GM18520 (cell line): Measurements from ENCODE around the gene POLR1C.
"Not testable (repeated sequence)": the region's sequence is repeated elsewhere in the genome, so short reads cannot be mapped to it uniquely, and the experiment has no call there.

ENCODE experiments used
- ATAC-seq: cut with Tn5 transposase; IDR thresholded peaks from one replicate; pipeline ENCODE4 v1.9.1; 2021; ENCODE audit not compliant: unreplicated experiment

The POLR1C gene

DNA sequence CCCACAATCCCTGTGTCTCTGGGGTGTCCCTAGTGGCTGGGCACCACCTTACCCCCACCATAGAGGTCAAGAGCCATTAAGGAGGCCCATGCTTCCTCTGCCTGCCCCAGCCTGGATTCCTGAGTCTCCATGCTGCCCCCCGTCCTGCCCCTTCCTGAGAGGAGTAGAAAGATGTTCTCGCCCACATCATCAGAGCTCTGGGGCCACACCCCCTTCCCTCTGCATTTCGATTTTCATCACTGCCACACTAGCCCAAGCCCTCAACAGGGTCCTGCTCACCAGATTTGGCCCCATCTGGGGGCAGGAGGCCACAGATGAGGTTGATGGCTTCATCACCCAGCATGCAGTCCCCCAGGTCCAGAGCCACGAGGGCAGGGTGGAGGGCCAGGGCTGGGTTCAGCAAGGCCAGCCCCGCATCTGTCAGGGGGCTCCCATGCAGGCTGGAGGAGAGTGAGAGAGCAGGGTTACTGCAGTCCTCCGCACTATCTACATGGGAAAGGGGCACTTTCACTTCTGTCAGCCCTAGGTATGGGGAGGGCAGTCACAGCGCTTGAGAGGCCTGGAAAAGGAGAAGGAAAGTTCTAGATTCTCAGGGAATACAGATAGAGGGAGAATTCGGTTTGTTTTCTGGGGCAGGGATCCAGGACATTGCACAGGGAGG, 8.3 kb upstream of the POLR1C start:
- ATAC-seq = no peak

DNA sequence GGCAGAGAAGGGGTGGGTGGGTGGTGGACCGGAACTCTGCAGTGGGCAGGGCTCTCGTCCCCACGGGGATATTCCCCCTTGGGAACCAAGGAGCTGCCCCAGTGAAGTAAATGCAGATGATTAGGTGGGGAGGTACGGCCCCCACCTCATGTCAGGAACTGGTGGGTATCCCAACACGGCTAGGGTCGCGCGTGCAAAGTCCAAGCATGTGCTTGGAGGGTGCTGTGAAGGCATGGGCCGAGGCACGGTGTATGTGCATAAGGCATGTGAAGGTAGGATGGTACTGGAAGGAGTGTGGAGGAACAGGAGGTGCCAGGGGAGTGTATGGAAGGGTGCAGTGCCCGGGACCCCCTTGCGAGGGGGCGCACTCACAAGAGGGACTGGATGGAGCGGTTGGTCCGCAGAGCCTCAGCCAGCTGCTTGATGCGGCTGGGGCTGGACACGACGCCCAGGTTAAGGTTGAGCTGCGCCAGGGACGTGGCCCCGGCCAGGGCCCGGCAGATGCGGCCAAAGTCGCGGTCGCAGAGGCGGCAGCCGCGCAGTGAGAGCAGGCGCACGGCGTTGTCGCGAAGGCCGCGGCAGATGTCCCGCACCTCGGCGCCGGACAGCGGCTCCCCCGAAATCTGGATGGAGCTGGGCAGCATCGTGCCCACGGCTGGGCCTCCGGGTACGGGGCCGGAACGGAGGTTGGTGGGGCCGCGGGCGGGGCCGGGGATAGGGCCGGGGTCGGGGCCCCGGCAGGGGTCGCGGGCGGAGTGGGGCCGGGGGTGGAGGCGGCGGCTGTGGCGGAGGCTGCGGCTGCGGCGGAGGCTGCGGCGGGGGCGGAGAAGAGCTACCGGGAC, 7.5 kb upstream of the POLR1C start:
- no peak for ATAC-seq

DNA sequence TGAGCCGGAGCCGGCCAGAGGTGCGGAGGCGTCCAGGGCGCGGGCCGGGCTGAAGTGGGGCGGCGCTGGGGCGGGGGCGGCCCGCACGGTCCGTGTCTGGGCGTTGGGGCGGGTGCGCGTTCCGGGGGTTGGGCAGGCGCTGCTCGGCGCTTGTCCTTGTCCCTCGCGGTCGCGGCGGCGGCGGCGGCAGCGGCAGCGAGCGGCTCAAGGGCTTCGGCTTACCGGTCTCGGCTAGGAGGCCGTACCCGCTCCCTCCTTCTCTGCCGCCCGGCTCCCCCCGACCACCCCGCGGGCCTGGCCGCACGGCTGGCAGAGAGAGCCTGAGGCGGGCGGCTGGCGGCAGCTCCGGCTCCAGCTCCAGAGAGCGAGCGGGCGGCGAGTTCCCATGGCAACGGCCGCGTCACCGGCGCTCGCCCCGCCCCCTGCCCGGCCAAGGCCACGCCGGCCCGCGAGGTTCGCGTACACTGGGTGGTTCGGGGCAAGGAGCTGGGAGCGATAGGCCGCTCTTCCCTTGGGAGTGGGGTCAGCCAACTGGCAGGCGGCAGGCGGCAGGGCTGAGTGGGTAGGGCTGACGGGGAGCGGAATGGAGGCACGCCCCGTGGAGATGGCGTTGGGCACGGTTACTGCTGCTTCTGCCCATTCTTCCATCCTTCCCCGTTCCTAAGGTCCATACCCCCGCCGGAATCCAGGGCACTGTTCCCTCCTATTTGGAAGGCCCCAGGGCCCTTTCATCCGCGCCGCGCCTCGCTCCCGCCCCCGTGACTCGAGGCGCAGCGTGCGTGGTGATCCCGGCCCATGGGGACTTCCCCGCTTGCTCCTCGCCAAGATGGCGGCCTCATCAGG, 6.7 kb upstream of the POLR1C start, which contains the start of gene LRRC73:
TSS of gene LRRC73 (minus strand) at position 363 of the 843 bp plus-strand sequence. CDS start 561 bp downstream, outside the sequence.
- peak; percentile 54 for ATAC-seq

GRCh38 chr6:43510827-43511163, 6.1 kb upstream of the POLR1C start:
- no peak for ATAC-seq

DNA sequence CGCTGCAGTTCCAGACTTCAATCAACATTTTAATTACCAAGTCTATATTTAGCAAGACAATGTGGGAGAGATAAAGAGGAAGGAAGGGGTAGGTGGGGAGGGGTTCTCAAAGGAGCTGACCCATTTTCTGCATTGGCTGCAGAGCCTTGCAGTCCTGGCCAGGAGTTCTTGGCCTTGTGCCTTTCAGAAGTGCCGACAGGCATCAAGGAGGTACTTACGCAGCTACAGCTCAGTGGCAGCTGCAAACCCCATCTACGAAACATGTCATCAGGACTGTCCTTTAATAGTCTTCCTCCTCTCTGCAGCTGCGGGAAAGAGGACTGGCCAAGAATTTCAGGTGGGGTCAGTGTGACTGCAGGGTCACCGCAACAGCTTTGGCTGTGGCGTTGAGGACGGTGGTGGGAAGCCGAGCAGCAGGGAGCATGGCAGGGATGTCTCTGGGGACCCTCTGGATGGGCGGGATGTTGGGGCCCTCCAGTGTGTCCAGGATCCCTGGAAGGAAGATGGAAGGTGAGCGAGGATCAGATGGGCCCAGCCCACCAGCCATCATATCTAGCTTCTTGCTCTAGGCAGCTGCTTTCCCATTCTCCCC, 5.0 kb upstream of the POLR1C start:
- no peak for ATAC-seq

- ATAC-seq = no peak
Observed at GRCh38 chr6:43515808-43516207, 1.1 kb upstream of the POLR1C start.

GRCh38 chr6:43516367-43516696, 557 bp upstream of the POLR1C start:
- no peak for ATAC-seq

GRCh38 chr6:43517505-43518357, 842 bp downstream of the POLR1C start:
- ATAC-seq = no peak

DNA sequence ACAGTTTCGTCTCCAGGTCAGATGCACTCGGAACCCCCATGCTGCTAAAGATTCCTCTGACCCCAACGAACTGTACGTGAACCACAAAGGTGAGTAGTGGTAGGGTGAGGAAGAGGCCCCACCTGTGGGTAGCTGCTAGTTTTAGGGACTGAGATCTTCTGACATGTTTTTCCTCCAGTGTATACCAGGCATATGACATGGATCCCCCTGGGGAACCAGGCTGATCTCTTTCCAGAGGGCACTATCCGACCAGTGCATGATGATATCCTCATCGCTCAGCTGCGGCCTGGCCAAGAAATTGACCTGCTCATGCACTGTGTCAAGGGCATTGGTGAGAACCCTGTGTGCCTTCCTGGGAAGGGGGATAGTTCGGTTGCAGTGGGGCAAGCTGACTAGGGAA, 3.2 kb downstream of the POLR1C start:
- no peak for ATAC-seq

DNA sequence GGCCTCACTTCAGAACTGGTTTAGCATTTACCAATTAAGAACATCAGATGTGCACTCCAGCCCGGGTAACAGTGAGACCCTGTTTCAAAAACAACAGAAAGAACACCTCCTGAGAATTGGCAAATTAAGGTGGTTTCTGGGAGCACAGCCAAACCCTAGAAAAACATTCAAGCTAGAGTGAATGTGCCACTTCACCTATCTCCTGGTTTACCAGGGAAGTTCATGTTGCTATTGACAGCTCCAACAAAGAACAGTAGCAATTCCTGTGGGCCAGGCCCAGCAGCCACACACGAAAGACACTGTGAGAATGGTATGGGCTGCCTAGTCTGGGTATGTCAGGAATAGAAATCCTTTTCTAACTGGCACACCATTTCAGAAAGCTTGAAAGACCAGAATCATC, 4.9 kb downstream of the POLR1C start:
- ATAC-seq = no peak

- no peak for ATAC-seq
Observed at GRCh38 chr6:43522547-43523261, 5.8 kb downstream of the POLR1C start.

DNA sequence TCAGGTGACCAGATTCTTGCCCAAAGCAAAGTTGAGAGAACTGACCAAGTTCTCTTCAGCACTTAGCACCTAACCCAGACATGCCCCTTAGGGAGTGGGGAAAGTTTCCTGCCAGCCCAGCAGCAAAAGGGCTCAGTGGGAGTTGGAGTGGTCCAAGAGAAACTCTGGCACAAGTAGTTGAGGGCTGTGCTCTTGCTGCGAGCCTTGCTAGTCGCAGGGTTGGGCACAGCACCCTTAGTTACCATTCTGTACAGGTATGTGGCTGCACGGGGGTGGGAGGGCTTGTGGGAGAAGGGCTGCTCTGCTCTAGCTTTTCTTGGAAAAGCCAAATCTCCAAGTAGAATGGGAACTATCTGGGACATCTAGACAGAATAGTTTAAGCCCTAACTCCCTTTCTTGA, 6.4 kb downstream of the POLR1C start:
- no peak for ATAC-seq

DNA sequence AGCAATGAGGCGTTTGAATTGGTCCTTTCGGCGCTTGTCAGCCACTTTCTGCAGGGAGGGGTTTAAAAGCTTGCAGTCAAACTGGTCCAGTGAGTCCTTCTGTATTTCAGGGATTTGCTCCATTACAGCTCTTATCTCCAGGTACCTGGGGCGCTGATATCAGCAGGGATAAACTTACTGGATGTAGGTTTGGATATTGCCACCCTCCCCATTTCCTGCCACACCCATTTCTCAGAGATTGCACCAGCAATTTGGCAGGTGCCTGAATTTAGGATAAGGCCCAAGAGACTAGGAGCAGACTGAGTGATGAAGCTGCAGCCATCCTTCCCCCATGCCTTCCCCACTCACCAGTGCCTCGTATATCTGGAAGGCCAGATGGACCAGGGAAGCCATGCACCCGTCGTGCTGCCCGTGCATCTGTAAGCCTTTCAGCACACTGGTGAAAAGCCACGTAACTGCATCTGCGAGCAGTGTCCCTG, 7.6 kb downstream of the POLR1C start:
- ATAC-seq = no peak

DNA sequence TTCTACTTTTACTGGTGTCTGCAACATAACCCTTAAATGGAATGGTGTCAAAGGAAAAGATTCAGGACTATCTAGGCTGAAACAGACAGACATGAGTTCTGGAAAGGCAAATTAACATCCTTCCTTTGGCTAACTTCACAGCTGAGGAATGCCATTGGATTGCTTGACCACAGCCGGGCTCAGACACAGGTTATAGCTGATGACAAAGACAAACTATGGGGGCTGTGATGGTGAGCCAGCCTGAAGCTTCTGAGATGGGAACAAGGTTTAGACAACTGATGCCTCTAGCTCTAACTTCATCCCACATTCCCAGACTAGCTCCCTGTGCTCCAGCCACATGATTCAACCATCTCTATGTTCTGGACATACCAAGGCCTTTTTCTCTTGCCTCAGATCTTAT, 15.3 kb downstream of the POLR1C start:
- no peak for ATAC-seq

DNA sequence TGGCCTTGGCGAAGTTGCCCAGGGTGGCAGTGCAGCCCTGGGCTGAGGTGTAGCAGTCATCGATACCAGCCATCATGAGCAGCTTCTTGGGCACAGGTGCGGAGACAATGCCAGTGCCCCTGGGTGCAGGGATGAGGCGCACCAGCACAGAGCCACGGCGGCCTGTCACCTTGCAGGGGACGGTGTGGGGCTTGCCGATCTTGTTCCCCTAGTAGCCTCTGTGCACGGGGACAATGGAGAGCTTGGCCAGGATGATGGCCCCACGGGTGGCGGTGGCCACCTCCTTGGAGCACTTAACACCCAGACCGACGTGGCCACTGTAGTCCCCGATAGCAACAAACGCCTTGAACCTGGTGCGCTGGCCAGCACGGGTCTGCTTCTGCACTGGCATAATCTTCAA, 22.1 kb downstream of the POLR1C start:
- ATAC-seq = not testable (repeated sequence)

GRCh38 chr6:43539409-43539808, 22.5 kb downstream of the POLR1C start:
- not testable (repeated sequence) for ATAC-seq

DNA sequence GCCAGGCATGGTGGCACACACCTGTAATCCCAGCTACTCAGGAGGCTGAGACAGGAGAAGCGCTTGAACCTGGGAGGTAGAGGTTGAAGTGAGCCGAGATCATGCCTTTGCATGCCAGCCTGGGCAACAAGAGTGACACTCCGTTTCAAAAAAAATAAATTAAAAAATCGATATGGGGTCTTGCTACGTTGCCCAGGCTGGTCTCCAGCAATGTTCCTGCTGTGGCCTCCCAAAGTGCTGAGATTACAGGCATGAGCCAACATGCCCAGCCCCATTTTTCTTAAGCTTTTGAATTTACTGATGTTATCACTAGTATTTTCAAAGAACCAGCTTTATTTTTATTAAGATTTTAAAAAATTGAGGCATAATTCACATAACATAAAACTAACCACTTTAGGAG, 23.6 kb downstream of the POLR1C start:
- no peak for ATAC-seq

GRCh38 chr6:43541774-43542471, 25.0 kb downstream of the POLR1C start:
- ATAC-seq = no peak

DNA sequence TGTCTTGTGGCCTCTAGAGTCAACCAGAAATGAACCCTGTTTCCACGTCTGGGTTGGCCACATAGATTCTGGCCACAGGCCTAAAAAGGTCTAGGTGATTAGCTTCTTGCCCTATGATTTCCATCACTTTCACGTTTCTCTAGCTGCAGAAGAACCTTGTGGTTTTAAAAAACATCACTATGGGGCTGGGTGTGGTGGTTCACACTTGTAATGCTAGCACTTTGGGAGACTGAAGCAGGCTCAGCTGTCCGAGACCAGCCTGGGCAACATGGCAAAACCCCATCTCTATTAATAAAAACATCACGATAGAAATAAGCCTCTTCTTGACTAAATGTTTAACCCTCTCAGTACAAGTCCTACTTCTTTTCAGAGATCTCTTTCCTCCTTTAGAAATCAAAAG, 27.6 kb downstream of the POLR1C start:
- peak; percentile 43 for ATAC-seq
